HG02571 (cell line): ENCODE results near the gene PILRB.
A peak's percentile ranks its signal among the peaks of the same experiment; 100 is the strongest.
"Not testable (repeated sequence)": the region's sequence is repeated elsewhere in the genome, so short reads cannot be mapped to it uniquely, and the experiment has no call there.

ENCODE experiments used
- ATAC-seq: cut with Tn5 transposase; IDR thresholded peaks from one replicate; pipeline ENCODE4 v1.9.1; 2021; ENCODE audit warnings: mild to moderate bottlenecking, moderate library complexity; ENCODE audit not compliant: unreplicated experiment

Gene PILRB

DNA sequence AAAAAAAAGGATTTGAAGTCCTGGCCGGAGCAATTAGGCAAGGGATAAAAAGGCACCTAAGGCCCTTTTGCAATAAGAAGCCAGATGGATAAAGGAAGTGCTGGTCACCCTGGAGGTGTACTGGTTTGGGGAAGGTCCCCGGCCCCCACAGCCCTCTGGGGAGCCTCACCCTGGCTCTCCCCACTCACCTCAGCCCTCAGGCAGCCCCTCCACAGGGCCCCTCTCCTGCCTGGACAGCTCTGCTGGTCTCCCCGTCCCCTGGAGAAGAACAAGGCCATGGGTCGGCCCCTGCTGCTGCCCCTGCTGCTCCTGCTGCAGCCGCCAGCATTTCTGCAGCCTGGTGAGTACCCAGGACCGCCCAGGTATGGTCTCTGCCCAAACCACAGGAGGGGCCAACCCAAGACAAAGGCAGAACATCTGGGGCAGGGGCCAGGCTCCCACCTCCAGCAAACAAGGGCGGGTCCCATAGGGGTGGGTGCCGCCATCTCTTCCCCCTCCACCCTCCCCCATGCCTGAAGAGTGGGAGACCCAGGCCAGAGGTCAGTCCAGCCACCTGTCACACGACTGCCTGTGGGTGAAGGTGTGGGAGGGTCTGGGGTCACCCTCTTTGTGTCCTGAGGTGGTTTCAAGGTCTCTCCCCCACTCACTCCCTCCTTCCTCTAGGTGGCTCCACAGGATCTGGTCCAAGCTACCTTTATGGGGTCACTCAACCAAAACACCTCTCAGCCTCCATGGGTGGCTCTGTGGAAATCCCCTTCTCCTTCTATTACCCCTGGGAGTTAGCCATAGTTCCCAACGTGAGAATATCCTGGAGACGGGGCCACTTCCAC lies at the start of gene PILRB:
PILRB (plus strand) TSS at position 91 of the 830 bp plus-strand sequence; CDS start at position 277, 186 bp downstream.
- ATAC-seq = no peak

DNA sequence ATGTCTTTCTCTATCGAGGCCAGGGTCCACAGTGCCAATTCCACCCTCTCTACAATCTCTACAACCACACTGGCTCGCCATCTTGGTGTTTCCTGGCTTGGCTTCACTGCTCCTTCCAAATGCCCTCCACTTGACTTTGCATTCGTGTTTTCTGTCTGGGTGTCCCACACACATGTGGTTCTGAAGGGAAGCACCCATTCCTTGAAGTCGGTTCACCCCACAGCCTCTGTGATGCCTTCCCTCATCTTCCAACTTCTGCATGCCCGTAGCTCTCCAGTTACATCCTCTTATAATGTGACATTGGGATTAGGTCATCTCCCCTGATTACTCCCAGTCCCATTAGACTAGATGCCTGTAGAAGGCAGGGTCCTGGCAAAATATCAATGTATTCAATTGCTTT lies 39.6 kb upstream of the PILRB start:
- not testable (repeated sequence) for ATAC-seq

DNA sequence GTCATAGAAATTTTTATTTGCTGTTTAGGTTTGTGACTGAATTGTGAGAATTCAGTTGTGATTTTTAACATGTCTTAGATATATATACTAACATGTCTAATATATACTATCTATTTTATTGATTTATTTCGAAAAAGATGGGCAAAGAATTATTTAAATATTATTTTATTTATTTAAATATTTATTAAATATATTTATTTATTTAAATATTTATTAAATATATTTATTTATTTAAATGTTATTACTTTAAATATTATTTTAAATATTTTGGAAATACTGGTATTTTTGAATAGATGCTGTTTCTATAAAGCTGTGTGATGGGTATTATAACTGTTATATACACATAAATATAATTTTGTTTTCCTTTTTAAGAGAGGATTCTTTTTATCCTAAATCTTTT lies 36.3 kb upstream of the PILRB start:
- not testable (repeated sequence) for ATAC-seq

DNA sequence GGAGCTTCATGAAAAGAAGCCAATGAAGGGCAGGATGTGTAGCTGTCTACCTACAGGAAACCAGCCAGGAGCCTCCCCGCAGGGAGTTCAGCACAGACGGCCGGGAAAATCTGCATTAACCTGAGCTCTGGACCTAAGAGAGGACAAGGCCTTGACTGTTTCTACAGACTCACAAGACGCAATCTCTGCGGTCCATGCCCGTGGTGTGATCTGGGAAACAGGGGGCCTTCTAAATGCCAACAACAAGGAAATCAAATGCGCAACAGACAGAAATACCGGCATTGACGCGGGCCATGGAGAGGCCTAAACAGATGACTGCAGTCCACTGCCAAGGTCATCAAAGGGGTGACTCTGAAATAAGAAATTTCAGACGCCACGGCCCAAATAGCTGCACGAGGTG lies 33.7 kb upstream of the PILRB start:
- ATAC-seq = not testable (repeated sequence)

DNA sequence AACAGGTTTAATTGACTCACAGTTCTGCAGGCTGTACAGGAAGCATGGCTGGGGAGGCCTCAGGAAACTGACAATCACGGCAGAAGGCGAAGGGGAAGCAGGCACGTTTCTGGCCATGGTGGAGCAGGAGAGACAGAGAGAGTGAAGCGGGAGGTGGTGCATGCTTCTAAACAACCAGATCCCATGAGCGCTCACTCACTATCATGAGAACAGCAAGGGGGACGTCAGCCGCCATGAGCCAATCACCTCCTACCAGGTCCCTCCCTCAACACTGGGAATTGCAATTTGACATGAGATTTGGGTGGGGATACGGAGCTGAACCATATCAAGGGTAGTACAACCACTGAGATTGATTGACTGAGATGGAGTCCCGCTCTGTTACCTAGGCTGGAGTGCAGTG lies 32.2 kb upstream of the PILRB start:
- ATAC-seq = not testable (repeated sequence)

DNA sequence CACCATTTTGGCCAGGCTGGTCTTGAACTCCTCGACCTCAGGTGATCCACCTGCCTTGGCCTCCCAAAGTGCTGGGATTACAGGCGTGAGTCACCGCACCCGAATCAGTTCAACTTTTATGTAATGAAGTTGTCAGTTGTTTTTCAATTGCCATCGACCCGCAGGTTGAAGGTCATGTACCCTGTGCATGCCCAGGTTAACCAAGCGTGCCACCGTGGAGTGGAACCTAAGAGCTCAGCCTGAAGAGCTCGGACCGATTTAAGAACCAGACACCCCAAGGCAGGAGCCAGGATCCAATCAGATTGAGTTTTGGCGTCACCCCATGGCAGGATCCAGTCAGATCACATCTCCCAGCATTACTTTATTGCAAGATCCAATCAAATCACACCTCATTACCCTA lies 31.0 kb upstream of the PILRB start:
- not testable (repeated sequence) for ATAC-seq

DNA sequence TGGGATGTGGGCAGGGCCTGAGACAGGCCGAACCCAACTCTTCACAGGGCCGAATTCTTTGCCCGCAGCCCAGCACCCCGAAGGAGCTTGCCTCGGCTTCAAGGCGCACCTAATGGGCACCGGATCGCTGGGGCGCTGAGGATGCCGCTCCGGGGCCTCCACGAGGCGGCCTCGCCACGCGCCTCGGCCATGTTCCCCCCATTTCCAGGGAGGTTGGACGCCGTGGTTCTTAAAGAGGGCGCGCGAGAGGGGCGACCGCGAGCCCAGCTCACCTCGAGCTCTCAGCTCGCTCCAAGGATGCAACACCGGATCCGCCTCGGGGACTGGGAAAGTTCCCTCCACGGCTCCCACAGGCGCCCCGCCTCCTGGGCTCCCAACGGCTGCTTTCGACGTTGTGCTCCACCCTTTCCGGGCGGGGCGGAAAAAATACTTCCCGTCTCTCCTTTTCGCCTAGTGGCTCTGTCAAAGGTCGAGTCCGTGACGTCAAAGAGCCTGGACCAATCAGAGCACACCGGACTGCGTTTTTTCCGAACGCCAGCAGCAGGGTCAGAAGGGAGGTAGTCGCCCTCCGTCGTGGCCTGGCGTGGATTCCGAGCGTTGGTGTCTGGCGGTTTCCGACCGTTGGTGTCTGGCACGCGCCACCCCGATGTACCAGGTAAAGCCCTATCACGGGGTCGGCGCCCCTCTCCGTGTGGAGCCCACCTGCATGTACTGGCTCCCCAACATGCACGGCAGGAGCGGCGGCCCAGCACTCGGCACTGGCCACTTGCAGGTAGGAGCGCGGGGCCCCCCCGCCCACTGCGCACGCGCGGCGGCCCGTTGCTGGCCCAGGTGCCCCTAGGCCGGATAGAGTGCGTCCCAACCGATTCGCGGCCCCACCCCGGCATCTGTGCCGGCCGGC lies 22.1 kb upstream of the PILRB start:
- peak; percentile 96 for ATAC-seq

DNA sequence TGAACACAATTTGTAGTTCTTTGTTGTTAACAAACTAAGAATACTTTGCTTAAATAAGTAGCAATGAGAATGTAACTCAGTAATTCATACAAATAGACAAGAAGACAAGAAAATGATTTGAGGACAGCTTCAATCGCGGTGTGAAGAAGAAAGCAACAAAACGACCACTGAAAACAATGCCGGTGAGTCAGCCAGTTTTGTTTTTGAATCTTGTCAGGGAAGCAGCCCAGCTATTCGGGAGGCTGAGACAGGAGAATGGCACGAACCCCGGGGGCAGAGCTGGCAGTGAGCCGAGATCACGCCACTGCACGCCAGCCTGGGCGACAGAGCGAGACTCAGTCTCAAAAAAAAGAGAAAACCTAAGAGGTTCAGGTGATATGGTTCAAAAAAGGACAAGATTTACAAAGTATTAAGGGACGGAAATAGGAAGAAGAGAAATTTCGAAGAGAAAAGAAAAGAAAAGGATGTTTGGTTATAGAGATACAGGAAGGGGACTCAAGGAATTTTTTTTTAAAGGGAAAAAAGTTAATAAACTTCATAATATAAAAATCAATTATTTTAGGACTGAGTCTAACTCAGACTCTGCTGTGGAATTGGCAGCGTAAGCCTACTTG lies 19.7 kb upstream of the PILRB start:
- not testable (repeated sequence) for ATAC-seq

DNA sequence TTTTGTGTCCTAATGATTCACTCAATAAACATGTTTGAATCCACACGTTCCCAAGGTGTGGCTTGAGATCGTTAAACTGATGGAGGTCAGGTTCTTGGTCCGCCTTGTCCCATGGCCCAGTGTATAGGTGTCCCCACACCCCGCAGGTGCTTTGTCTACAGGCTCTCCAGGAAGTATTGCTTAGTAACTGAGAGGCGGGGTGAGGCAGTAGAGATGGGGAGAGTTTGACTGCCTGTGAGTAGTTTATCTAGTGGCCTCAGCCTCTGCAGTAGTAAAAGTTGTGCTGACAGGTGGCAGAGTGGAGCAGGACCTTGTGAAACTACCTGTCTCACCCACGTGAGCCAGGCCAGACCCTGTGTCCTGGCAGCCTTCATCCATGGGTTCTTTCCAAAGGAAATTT lies 16.6 kb upstream of the PILRB start:
- ATAC-seq = not testable (repeated sequence)

DNA sequence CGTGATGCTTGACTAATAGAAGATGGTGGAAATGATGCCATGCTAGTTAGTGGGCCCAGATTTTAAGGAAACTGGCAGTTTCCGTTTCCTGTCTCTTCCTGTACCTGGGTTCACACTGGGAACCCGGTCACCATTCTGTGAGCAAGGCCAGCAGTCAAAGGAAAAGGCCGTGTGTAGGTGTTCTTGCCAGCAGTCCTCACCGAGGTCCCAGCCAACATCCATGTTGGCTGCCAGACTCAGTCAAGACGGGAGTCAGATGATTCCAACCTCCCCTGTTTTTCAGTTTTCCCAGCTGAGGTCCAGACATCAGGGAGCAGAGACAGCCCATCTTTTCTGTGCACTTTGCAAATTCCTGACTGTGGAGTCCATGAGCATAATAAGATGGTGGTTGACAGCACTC lies 15.2 kb upstream of the PILRB start:
- ATAC-seq = no peak

DNA sequence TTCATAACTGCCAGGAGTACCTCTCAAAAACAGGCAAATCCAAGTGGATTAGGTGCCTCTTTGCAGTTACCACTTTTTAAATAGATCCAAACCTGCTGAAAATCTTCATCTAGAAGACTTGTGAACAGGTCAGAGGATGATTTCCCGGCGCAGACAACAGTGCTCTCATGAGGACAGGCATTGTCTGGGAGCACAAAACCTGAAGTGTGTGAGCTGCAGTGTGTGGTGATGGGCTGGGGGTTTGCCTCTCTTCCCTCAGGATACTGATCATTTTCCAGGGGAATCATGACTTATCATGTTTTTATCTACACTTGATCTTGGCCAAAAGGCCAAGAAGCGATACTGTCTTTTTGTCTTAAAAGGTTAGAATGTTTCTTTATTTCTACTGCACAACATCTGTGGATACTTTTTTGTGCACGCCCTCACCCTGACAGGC lies 13.8 kb upstream of the PILRB start:
- ATAC-seq = not testable (repeated sequence)

DNA sequence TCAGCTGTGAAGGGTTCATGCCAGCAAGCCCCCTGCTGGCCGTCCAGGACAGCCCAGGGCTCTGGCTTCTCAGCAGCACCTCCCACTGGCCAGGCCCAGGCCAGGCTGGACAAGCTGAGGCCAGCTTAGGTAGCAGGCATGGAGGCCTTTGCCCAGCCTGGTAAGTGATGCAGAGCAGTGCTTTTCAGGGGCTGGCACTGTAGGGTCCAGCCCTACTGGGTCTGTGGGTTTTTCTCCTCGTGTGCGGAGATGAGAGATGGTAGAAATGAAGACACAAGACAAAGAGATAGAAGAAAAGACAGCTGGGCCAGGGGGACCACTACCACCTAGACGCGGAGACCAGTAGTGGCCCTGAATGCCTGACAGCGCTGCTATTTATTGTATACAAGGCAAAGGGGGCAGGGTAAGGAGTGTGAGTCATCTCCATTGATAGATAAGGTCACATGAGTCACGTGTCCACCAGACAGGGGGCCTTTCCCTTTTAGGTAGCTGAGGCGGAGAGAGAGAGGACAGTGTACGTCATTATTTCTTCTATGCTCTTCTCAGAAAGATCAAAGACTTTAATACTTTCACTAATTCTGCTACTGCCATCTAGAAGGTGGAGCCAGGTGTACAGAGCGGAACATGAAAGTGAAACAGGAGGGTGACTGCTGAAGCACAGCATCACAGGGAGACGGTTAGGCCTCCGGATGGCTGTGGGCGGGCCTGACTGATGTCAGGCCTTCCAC lies 13.2 kb upstream of the PILRB start:
- peak; percentile 82 for ATAC-seq

DNA sequence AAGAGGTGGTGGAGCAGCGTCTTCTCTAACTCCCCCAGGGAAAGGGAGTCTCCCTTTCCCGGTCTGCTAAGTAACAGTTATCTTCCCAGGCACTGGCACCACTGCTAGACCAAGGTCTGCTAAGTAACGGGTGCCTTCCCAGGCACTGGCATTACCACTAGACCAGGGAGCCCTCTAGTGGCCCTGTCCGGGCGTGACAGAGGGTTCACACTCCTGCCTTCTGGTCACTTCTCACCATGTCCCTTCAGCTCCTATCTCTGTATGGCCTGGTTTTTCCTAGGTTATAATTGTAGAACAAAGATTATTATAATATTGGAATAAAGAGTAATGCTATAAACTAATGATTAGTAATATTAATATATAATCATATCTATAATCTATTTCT lies 12.6 kb upstream of the PILRB start:
- peak; percentile 26 for ATAC-seq

DNA sequence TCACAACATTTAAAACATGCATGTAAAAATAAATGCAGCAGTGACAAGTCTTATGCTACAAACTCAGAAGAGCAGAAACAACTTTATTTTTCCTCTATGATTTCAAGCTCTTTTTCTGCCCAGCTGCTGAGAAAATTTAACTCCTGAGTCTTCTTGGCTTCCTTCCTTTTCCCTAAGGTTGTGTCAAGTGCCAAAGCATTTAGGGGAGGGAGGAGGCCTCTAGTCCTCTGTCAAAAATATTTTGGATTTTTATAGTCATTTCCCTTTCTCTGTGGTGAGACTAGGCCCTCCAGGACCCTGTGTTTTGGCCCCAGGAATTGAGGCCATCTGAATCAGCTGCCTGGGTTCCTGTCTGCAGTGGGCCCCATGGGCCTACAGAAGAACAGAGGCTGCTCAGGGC lies 11.0 kb upstream of the PILRB start:
- ATAC-seq = no peak

DNA sequence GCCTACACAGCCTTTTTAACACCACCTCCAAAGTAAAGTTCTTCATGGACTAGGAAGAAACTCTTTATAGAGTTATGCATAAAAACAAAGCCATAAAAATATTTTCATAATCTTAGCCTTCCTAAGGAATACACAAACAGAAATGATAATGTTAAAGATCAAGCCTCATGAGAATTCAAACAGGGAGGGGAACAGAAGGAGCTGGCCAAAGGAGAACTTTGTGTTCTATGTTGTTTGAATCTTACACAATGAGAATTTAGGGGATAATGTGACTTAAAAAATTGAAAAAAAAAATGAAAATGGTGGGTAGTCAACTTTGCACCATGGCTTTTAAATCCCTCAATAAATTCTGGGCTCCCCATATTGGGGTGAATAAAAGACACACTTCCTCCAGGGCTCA lies 9.1 kb upstream of the PILRB start:
- no peak for ATAC-seq

DNA sequence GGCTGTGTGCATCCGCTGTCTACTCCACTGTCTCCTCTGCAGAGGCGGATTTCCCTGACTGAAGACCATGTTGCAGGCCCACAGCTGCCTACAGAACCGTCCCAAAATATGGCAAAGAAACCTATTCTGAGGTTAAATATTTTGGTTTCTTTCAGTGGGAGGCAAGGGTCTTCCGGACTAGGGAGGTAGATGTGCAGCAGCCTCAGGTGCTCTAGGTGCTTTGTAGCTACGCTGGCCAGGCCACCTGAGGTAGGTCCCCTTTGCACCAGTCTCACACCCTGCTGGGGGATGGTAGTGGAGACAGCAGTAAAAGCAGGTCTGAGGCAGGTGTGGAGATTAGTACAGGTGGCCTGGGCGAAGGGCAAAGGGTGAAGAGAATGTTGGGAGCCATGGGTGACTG lies 8.2 kb upstream of the PILRB start:
- no peak for ATAC-seq

DNA sequence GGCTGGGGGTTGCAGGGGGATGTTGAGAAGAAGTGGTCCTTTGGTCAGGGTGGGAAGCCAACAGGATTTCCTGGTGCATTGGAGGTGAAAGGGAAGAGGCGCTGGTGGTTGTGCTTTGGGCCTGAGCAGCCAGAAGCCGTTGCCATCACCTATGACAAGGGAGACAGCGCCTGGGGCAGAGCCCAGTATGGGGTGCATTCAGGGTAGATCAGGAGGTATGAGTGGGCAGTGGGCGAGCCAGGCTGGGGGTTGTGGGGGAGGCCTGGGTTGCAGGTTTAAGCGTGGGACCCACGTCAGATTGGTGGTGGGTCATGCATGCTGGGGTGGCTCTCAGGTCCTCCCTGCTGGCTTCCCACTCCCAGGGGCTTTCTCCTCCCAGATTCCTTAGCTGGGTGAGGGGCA lies 6.3 kb upstream of the PILRB start:
- ATAC-seq = no peak

DNA sequence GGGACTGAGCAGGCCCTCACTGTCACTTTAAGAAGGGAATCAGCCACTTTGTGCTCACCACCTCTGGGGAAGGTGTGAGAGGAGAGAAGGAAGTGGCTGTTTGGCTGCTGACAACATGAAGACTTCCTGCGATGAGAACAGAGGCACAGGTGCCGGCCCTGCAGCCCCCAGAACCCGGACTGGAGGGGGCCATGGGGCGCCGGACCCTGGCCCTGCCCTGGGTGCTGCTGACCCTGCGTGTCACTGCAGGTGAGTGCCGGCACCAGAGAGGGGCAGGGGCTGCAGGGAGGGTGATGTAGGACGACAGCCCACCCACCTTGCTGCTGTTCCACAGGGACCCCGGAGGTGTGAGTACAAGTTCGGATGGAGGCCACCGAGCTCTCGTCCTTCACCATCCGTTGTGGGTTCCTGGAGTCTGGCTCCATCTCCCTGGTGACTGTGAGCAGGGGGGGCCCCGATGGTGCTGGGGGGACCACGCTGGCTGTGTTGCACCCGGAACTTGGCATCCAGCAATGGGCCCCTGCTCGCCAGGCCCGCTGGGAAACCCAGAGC lies 5.6 kb upstream of the PILRB start:
- ATAC-seq = not testable (repeated sequence)

DNA sequence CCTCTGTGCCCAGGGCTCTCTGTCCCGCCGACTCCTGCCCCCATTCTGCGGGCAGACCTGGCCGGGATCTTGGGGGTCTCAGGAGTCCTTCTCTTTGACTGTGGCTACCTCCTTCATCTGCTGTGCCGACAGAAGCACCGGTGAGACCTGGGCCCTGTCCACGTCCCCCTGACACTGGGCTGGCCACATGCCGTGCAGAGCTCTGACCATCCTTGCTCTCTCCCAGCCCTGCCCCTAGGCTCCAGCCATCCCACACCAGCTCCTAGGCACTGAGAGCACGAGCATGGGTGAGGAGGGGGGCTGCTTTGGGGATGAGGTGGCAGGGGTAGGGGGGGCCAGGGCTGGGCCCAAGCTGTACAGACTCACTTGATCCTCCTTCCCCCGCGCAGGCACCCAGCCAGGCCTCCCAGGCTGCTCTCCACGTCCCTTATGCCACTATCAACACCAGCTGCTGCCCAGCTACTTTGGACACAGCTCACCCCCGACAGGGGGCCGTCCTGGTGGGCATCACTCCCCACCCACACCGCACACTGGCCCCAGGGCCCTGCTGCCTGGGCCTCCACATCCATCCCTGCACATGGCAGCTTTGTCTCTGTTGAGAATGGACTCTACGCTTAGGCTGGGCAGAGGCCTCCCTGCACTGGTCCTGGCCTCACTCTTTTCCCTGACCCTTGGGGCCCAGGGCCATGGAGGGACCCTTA lies 4.8 kb upstream of the PILRB start:
- ATAC-seq = no peak
